GM12878 (cell line): Measurements from ENCODE around the gene FOXK2. TPM values are rescaled to one million over a fixed set of nuclear protein-coding genes. Genes with fewer than 3 reads are reported as not detected.
A peak's percentile ranks its signal among the peaks of the same experiment; 100 is the strongest.

Experiments
- ATAC-seq: fragments of 200-7000 bp; cut with Tn5 transposase; 3 replicates; pipeline ENCODE4 v1.9.1; 2020; ENCODE audit warnings: mild to moderate bottlenecking, moderate library complexity
- BruUV-seq: library from RNA; stranded (reverse); fragments of 400-500 nt; replicated peaks from 2 replicates; lab custom pipeline; 2021; lab: Mats Ljungman, UMichigan
- CTCF ChIA-PET: fragments of 300-600 bp; sonication (Branson Sonifier 250); formaldehyde crosslinking; extraction: SDS; loops from one replicate; lab custom pipeline; 2021; ENCODE audit warnings: inconsistent platforms; lab: Yijun Ruan, JAX
- POLR2A ChIA-PET: fragments of 350-600 bp; formaldehyde crosslinking; extraction: SDS; loops from one replicate; lab custom pipeline; 2021; ENCODE audit warnings: inconsistent platforms; lab: Charles Lee
- RAD21 ChIA-PET: fragments of 300-600 bp; sonication (Branson Sonifier 250); formaldehyde crosslinking; loops from one replicate; lab custom pipeline; 2023; ENCODE audit warnings: antibody characterized with exemption; ENCODE audit not compliant: unreplicated experiment; lab: Charles Lee
- SMC1A ChIA-PET: fragments of 300-600 bp; sonication (Branson Sonifier 250); formaldehyde crosslinking; loops from one replicate; lab custom pipeline; 2023; ENCODE audit not compliant: unreplicated experiment, uncharacterized antibody; lab: Charles Lee
- DNase-seq: peaks from one replicate; pipeline ENCODE4 v3.0.0-alpha.2; 2011; ENCODE audit warnings: low read depth, low spot score
- FAIRE-seq: peaks from 3 replicates; lab custom pipeline; 2011; peaks lifted over from hg19 to GRCh38; lab: Jason Lieb, UNC
- H2AFZ ChIP-seq: 2 replicates; pipeline ENCODE4 v1.6.0; 2011; ENCODE audit warnings: low read depth, low read length, control low read depth; ENCODE audit not compliant: control insufficient read depth
- H3K27ac ChIP-seq: 2 replicates; pipeline ENCODE4 v1.5.1; 2011; ENCODE audit warnings: control low read depth; ENCODE audit not compliant: control insufficient read depth, insufficient read depth
- H3K27me3 ChIP-seq, 2 experiments: replicated peaks in 1 of 2; 2 replicates each; pipeline versions ENCODE4 v1.6.0 to v1.6.1; 2011; ENCODE audit warnings: low read length in 1 of 2; ENCODE audit not compliant: control insufficient read depth in 2 of 2, insufficient read depth in 2 of 2
- H3K36me3 ChIP-seq, 2 experiments: 2 replicates each; pipeline ENCODE4 v1.5.1; 2011; ENCODE audit warnings: low read length in 1 of 2; ENCODE audit not compliant: control insufficient read depth in 2 of 2, insufficient read depth in 2 of 2
- H3K4me1 ChIP-seq: 2 replicates; pipeline ENCODE4 v1.6.1; 2011; ENCODE audit warnings: mild to moderate bottlenecking, low read length, moderate library complexity, mixed read lengths; ENCODE audit not compliant: control insufficient read depth, insufficient read depth
- H3K4me2 ChIP-seq: 2 replicates; pipeline ENCODE4 v1.6.0; 2011; ENCODE audit warnings: control low read depth; ENCODE audit not compliant: control insufficient read depth, insufficient read depth
- H3K4me3 ChIP-seq: fragments of 200-600 bp; sonication (generic); 2 replicates; pipeline ENCODE4 v1.5.1; 2016
- H3K79me2 ChIP-seq: 2 replicates; pipeline ENCODE4 v1.6.0; 2011; ENCODE audit warnings: low read length; ENCODE audit not compliant: control insufficient read depth, insufficient read depth
- H3K9ac ChIP-seq: 2 replicates; pipeline ENCODE4 v1.8.0; 2011; ENCODE audit warnings: low read length, control low read depth, mixed read lengths; ENCODE audit not compliant: control insufficient read depth, insufficient read depth
- H3K9me3 ChIP-seq: replicated peaks from 3 replicates; pipeline ENCODE4 v1.5.1; 2011; ENCODE audit warnings: mild to moderate bottlenecking, low read length; ENCODE audit not compliant: control insufficient read depth, insufficient read depth
- H4K20me1 ChIP-seq: 2 replicates; pipeline ENCODE4 v1.6.0; 2011; ENCODE audit not compliant: control insufficient read depth, insufficient read depth
- DPF2 ChIP-seq: fragments of 450-650 bp; IDR thresholded peaks from 2 replicates; pipeline ENCODE4 v1.6.1; 2017; ENCODE audit warnings: mild to moderate bottlenecking
- FOS ChIP-seq: IDR thresholded peaks from 3 replicates; pipeline ENCODE4 v1.6.1; 2011; ENCODE audit warnings: borderline replicate concordance; ENCODE audit not compliant: insufficient read length; ENCODE audit errors: extremely low read depth
- GATAD2B ChIP-seq: fragments of 450-650 bp; conservative IDR thresholded peaks from 2 replicates; pipeline ENCODE4 v1.6.1; 2017; ENCODE audit warnings: low read depth, mild to moderate bottlenecking, moderate library complexity
- HDGF ChIP-seq: fragments of 450-650 bp; IDR thresholded peaks from 2 replicates; pipeline ENCODE4 v1.6.1; 2016; ENCODE audit warnings: antibody characterized with exemption
- JUND ChIP-seq: IDR thresholded peaks from 2 replicates; pipeline ENCODE4 v1.6.1; 2012; ENCODE audit warnings: low read depth, mild to moderate bottlenecking, low read length, improper control_type of control experiment, moderate library complexity
- KDM1A ChIP-seq: fragments of 200-600 bp; sonication (generic); IDR thresholded peaks from 2 replicates; pipeline ENCODE4 v1.6.1; 2016; ENCODE audit warnings: borderline replicate concordance
- LARP7 ChIP-seq: fragments of 450-650 bp; IDR thresholded peaks from 2 replicates; pipeline ENCODE4 v1.6.1; 2017; ENCODE audit warnings: mild to moderate bottlenecking
- MEF2A ChIP-seq: IDR thresholded peaks from 2 replicates; pipeline ENCODE4 v1.6.1; 2011; ENCODE audit warnings: low read depth, mild to moderate bottlenecking, low read length, moderate library complexity; ENCODE audit not compliant: insufficient read depth
- NFYB ChIP-seq: IDR thresholded peaks from 2 replicates; pipeline ENCODE4 v1.6.1; 2011; ENCODE audit warnings: low read depth, mild to moderate bottlenecking, low read length, improper control_type of control experiment, moderate library complexity; ENCODE audit not compliant: insufficient read depth
- PML ChIP-seq: IDR thresholded peaks from 2 replicates; pipeline ENCODE4 v1.6.1; 2012; ENCODE audit warnings: low read length, inconsistent platforms
- TARDBP ChIP-seq: IDR thresholded peaks from 2 replicates; pipeline ENCODE4 v1.6.1; 2016; ENCODE audit warnings: borderline replicate concordance
- ZNF207 ChIP-seq: fragments of 450-650 bp; IDR thresholded peaks from 2 replicates; pipeline ENCODE4 v1.6.1; 2014; ENCODE audit warnings: antibody characterized with exemption, mild to moderate bottlenecking, borderline replicate concordance
- WGBS: methylation state at CpG from one replicate; pipeline ENCODE4 v1.1.6; 2016; ENCODE audit warnings: low lambda C conversion rate; ENCODE audit not compliant: insufficient replicate concordance, insufficient coverage; ENCODE audit errors: missing lambda C conversion rate; 5-methylcytosine and 5-hydroxymethylcytosine counted together
- in situ Hi-C: fragments of 300-500 bp; cut with MboI; formaldehyde crosslinking; loops from 9 replicates; pipeline ENCODE4 v1.14.3; 2018; ENCODE audit warnings: mixed read lengths
- intact Hi-C: fragments of 100-400 bp; cut with micrococcal nuclease; formaldehyde crosslinking; loops from one replicate; pipeline ENCODE4 v1.14.2; 2022; ENCODE audit not compliant: unreplicated experiment
- polyA plus RNA-seq, 11 experiments: library from polyadenylated mRNA; depleted of rRNA in 4 of 11; unstranded in 6 of 11; stranded (reverse) in 5 of 11; fragments of >200 nt; fragmentation: Nextera tagmentation in 4 of 11; fragmentation: Illumina TruSeq in 1 of 11; extraction: Ambion mirVana in 4 of 11; extraction: Trizol in 1 of 11; gene quantifications; 1 replicate in 1 of 11; 2 replicates in 10 of 11; pipeline versions ENCODE4 v1.2.1 to v1.2.3, GENCODE V29; 2011 to 2016; ENCODE audit warnings: inconsistent platforms in 2 of 11, missing spikeins in 2 of 11, low read depth in 1 of 11
- total RNA-seq, 4 experiments: library from RNA; depleted of rRNA in 3 of 4; stranded (reverse); fragments of >200 nt in 3 of 4; fragmentation: Illumina TruSeq in 1 of 4; extraction: Trizol in 1 of 4; gene quantifications; 2 replicates each; pipeline versions ENCODE4 v1.2.1 to v1.2.3, GENCODE V29; 2013 to 2021
- TF ChIP-seq, protein P1 (sequence below): IDR thresholded peaks from 2 replicates; pipeline ENCODE4 v1.6.1; 2011; ENCODE audit warnings: borderline replicate concordance, low read depth, mild to moderate bottlenecking, moderate library complexity, mixed read lengths, low read length; ENCODE audit not compliant: insufficient read depth; ENCODE audit errors: extremely low read length
- TF ChIP-seq, protein P2 (sequence below): IDR thresholded peaks from 2 replicates; pipeline ENCODE4 v1.6.1; 2011; ENCODE audit warnings: low read depth, mild to moderate bottlenecking, low read length, moderate library complexity, borderline replicate concordance; ENCODE audit errors: extremely low read depth
- TF ChIP-seq, protein P3 (sequence below): fragments of 450-650 bp; IDR thresholded peaks from 2 replicates; pipeline ENCODE4 v1.6.1; 2018; ENCODE audit warnings: mild to moderate bottlenecking, low read depth, moderate library complexity; ENCODE audit not compliant: partially characterized antibody
- TF ChIP-seq, protein P4 (sequence below): fragments of 450-650 bp; IDR thresholded peaks from 2 replicates; pipeline ENCODE4 v1.6.1; 2017; ENCODE audit warnings: antibody characterized with exemption, mild to moderate bottlenecking, moderate library complexity

FOXK2 gene
- total and polyA plus RNA-seq, 10 of the 15 experiments (the other 5 are each of a cell fraction or from before 2014, with no cell fraction given): 2.4 to 56.8 (median 34.4) TPM

DNA sequence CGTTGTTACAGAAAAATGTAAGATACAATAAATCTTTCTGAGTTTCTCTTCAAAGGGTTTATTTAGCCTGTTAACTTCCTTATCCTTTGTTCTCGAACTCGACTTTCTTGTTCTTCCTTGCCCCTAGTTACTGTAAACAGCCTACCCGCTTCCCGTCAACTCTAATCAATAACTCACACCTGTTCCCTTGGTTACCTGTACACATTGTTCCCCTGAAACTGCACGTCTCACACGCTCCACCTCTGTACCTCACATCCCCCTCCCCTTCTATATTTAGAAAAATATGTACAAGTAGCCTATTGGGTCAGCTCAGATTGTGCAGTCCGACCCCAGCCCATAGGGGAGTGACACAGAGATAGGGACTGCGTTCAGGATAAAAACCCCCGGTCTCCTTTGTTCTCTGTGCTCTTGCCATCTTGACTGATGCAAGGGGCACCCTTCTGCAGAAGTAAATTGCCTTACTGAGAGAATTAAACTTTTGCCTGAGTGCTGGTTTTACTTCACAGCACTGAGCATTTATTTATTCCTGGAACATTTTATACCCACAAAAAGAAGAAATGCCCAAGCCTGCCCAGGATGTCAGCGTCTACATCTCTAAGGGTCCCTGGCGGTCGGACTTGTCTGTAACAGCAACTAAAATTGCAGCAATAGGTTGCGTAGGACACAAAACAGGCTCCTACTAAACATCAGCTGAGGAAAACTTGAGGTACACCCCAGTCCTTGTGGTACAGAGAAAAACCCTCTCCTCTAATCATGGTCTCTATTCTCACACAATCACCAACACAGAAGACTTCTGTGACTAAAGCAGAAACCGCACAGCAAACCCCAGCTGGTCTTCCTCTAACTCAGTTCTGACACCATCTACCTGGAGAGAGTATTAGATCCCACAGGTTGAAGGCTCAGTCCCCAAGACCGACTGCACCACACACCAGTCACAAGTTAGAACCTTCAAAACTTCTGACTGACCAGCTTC is 117.4 kb downstream of the FOXK2 start:
- no peak overlapping the region for H3K4me2 ChIP-seq
- ChIA-PET POLR2A (interaction anchor here (0.6 kb wide), 2 partner anchors 82 to 230 kb away, joined by 3 to 4 read pairs; no protein-coding TSS in a partner anchor), CTCF (no interaction called here), SMC1A (interaction anchor here (0.9 kb wide), 1 partner anchor 37 kb away, joined by 3 read pairs; no protein-coding TSS in a partner anchor), RAD21 (no interaction called here)
- no peak overlapping the region for H2AFZ ChIP-seq
- in situ Hi-C loops (no loop called here), intact Hi-C loops (no loop called here)
- H3K9ac ChIP-seq: no peak overlapping the region
- H3K4me3 ChIP-seq: no peak overlapping the region
- H3K27me3 ChIP-seq: no peaks in the 10 kb centered on the region
- no peak for FAIRE-seq
- 86% methylated on average over 16 of the region's 16 CpGs for WGBS
- no peak overlapping the region for H3K27ac ChIP-seq
- H4K20me1 ChIP-seq: no peaks in the 10 kb centered on the region
- no peaks in the 10 kb centered on the region; the same call in 2 of the 3 replicates for H3K9me3 ChIP-seq
- DNase-seq: no peak
- H3K36me3 ChIP-seq: peaks cover 8 to 13% of the 10 kb centered on the region in 2 experiments
- H3K79me2 ChIP-seq: peaks cover 50% of the 10 kb centered on the region
- H3K4me1 ChIP-seq: no peaks in the 10 kb centered on the region; the same call in 1 of the 2 replicates
- TSS peak; percentile 24 for BruUV-seq
- ATAC-seq: no peak
- TF ChIP-seq, protein P1, sequence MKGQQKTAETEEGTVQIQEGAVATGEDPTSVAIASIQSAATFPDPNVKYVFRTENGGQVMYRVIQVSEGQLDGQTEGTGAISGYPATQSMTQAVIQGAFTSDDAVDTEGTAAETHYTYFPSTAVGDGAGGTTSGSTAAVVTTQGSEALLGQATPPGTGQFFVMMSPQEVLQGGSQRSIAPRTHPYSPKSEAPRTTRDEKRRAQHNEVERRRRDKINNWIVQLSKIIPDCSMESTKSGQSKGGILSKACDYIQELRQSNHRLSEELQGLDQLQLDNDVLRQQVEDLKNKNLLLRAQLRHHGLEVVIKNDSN: no peak
- TF ChIP-seq TARDBP (no peak), MEF2A (no peak), HDGF (no peak), GATAD2B (no peak), DPF2 (no peak), FOS (no peak), KDM1A (no peak), LARP7 (no peak), JUND (no peak), NFYB (no peak), PML (no peak), ZNF207 (no peak)
- TF ChIP-seq, protein P2, sequence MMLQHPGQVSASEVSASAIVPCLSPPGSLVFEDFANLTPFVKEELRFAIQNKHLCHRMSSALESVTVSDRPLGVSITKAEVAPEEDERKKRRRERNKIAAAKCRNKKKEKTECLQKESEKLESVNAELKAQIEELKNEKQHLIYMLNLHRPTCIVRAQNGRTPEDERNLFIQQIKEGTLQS: no peak
- TF ChIP-seq, protein P3, sequence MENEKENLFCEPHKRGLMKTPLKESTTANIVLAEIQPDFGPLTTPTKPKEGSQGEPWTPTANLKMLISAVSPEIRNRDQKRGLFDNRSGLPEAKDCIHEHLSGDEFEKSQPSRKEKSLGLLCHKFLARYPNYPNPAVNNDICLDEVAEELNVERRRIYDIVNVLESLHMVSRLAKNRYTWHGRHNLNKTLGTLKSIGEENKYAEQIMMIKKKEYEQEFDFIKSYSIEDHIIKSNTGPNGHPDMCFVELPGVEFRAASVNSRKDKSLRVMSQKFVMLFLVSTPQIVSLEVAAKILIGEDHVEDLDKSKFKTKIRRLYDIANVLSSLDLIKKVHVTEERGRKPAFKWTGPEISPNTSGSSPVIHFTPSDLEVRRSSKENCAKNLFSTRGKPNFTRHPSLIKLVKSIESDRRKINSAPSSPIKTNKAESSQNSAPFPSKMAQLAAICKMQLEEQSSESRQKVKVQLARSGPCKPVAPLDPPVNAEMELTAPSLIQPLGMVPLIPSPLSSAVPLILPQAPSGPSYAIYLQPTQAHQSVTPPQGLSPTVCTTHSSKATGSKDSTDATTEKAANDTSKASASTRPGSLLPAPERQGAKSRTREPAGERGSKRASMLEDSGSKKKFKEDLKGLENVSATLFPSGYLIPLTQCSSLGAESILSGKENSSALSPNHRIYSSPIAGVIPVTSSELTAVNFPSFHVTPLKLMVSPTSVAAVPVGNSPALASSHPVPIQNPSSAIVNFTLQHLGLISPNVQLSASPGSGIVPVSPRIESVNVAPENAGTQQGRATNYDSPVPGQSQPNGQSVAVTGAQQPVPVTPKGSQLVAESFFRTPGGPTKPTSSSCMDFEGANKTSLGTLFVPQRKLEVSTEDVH: no peak
- TF ChIP-seq, protein P4, sequence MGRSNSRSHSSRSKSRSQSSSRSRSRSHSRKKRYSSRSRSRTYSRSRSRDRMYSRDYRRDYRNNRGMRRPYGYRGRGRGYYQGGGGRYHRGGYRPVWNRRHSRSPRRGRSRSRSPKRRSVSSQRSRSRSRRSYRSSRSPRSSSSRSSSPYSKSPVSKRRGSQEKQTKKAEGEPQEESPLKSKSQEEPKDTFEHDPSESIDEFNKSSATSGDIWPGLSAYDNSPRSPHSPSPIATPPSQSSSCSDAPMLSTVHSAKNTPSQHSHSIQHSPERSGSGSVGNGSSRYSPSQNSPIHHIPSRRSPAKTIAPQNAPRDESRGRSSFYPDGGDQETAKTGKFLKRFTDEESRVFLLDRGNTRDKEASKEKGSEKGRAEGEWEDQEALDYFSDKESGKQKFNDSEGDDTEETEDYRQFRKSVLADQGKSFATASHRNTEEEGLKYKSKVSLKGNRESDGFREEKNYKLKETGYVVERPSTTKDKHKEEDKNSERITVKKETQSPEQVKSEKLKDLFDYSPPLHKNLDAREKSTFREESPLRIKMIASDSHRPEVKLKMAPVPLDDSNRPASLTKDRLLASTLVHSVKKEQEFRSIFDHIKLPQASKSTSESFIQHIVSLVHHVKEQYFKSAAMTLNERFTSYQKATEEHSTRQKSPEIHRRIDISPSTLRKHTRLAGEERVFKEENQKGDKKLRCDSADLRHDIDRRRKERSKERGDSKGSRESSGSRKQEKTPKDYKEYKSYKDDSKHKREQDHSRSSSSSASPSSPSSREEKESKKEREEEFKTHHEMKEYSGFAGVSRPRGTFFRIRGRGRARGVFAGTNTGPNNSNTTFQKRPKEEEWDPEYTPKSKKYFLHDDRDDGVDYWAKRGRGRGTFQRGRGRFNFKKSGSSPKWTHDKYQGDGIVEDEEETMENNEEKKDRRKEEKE: no peak
